K562 (cell line): Measurements from ENCODE around the gene NT5C. TPM values are rescaled to one million over a fixed set of nuclear protein-coding genes. Genes with fewer than 3 reads are reported as not detected.

ENCODE experiments used
- CBFB ChIP-seq: sonication (generic); formaldehyde crosslinking; IDR thresholded peaks from 2 replicates; pipeline ENCODE4 v1.4.0; 2020; ENCODE audit warnings: mild to moderate bottlenecking, missing genetic modification reagents
- DMBX1 ChIP-seq: fragments of 250-450 bp; sonication (Bioruptor Pico); IDR thresholded peaks from 2 replicates; pipeline ENCODE4 v1.8.0; 2022; ENCODE audit warnings: inconsistent platforms, mild to moderate bottlenecking, moderate library complexity, borderline replicate concordance
- EP300 ChIP-seq: IDR thresholded peaks from 2 replicates; pipeline ENCODE4 v1.6.1; 2012; ENCODE audit warnings: low read length, improper control_type of control experiment
- HLTF ChIP-seq: fragments of 450-650 bp; IDR thresholded peaks from 2 replicates; pipeline ENCODE4 v1.6.1; 2016
- ILK ChIP-seq: fragments of 450-650 bp; IDR thresholded peaks from 2 replicates; pipeline ENCODE4 v1.6.1; 2016; ENCODE audit warnings: missing genetic modification characterization, low read depth, mild to moderate bottlenecking, missing compliant biosample characterization, moderate library complexity, borderline replicate concordance
- SIX5 ChIP-seq, 2 experiments: IDR thresholded peaks; 2 replicates each; pipeline ENCODE4 v1.6.1; 2011; ENCODE audit warnings: low read length in 2 of 2, borderline replicate concordance in 1 of 2, low read depth in 1 of 2, mild to moderate bottlenecking in 1 of 2, moderate library complexity in 1 of 2; ENCODE audit not compliant: insufficient read depth in 1 of 2
- SMAD1 ChIP-seq: fragments of 150-350 bp; IDR thresholded peaks from 2 replicates; pipeline ENCODE4 v1.6.1; 2014; ENCODE audit warnings: low read length, low read depth; ENCODE audit not compliant: partially characterized antibody
- polyA plus RNA-seq, 8 experiments: library from polyadenylated mRNA; depleted of rRNA in 4 of 8; stranded (reverse) in 5 of 8; unstranded in 3 of 8; fragments of >200 nt; fragmentation: Nextera tagmentation in 2 of 8; fragmentation: Illumina TruSeq in 1 of 8; extraction: Ambion mirVana in 2 of 8; extraction: Trizol in 1 of 8; gene quantifications; 2 replicates each; pipeline versions ENCODE4 v1.2.1 to v1.2.3, GENCODE V29; 2011 to 2014; ENCODE audit warnings: inconsistent platforms in 1 of 8, missing spikeins in 1 of 8
- total RNA-seq, 7 experiments: library from RNA; depleted of rRNA in 6 of 7; stranded (reverse); fragments of >200 nt in 6 of 7; fragmentation: Illumina TruSeq in 2 of 7; extraction: Trizol in 2 of 7; gene quantifications; 2 replicates each; pipeline versions ENCODE4 v1.2.1 to v1.2.3, GENCODE V29; 2011 to 2021; ENCODE audit warnings: low replicate concordance in 1 of 7
- TF ChIP-seq, protein P1 (sequence below), 3 experiments: IDR thresholded peaks in 2 of 3; conservative IDR thresholded peaks in 1 of 3; 2 replicates each; pipeline ENCODE4 v1.5.1; 2011 to 2012; ENCODE audit warnings: low read length in 3 of 3, mild to moderate bottlenecking in 3 of 3, control low read depth in 2 of 3, improper control_type of control experiment in 1 of 3, inconsistent platforms in 1 of 3, low read depth in 1 of 3, mixed read lengths in 1 of 3, moderate library complexity in 1 of 3; ENCODE audit not compliant: insufficient read depth in 2 of 3
- TF ChIP-seq, protein P2 (sequence below): fragments of 450-650 bp; formaldehyde crosslinking; IDR thresholded peaks from 2 replicates; pipeline ENCODE4 v1.4.0; 2020; ENCODE audit warnings: mild to moderate bottlenecking
- TF ChIP-seq, protein P3 (sequence below): fragments of 250-450 bp; sonication (Bioruptor Pico); IDR thresholded peaks from 2 replicates; pipeline ENCODE4 v1.5.0; 2021
- TF ChIP-seq, protein P4 (sequence below): fragments of 450-650 bp; IDR thresholded peaks from 2 replicates; pipeline ENCODE4 v1.6.1; 2016; ENCODE audit warnings: missing biosample characterization, missing genetic modification characterization
- TF ChIP-seq, protein P5 (sequence below), 2 experiments: fragments of 450-650 bp in 1 of 2; sonication (generic) in 1 of 2; formaldehyde crosslinking in 1 of 2; IDR thresholded peaks; 2 replicates each; pipeline versions ENCODE4 v1.7.1 to v1.9.0; 2016 to 2022; ENCODE audit warnings: inconsistent platforms in 1 of 2, mild to moderate bottlenecking in 1 of 2, missing genetic modification reagents in 1 of 2

Gene NT5C
- total and polyA plus RNA-seq, 9 of the 15 experiments (the other 6 are each of a cell fraction or from before 2014, with no cell fraction given) = 2.9 to 205 (median 45.0) TPM

DNA sequence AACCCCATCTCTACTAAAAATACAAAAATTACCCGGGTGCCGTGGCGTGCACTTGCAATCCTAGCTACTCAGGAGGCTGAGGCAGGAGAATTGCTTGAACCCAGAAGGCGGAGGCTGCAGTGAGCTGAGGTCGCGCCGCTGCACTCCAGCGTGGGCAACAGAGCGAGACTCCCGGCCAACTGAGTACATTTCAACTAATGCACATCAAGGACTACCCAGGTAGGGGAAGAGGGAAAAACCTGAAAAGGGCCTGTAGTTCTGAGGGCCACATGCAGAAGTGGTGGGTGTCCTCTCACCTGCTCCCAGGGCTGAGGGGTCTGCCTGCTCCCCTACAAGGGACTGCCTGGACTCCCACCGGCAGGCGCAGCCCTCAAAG, 44.4 kb downstream of the NT5C start (continued):
- TF ChIP-seq, protein P1, sequence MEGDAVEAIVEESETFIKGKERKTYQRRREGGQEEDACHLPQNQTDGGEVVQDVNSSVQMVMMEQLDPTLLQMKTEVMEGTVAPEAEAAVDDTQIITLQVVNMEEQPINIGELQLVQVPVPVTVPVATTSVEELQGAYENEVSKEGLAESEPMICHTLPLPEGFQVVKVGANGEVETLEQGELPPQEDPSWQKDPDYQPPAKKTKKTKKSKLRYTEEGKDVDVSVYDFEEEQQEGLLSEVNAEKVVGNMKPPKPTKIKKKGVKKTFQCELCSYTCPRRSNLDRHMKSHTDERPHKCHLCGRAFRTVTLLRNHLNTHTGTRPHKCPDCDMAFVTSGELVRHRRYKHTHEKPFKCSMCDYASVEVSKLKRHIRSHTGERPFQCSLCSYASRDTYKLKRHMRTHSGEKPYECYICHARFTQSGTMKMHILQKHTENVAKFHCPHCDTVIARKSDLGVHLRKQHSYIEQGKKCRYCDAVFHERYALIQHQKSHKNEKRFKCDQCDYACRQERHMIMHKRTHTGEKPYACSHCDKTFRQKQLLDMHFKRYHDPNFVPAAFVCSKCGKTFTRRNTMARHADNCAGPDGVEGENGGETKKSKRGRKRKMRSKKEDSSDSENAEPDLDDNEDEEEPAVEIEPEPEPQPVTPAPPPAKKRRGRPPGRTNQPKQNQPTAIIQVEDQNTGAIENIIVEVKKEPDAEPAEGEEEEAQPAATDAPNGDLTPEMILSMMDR (IDR thresholded peaks at IDR 0.05 in 2 of 3, conservative IDR thresholded peaks at IDR 0.05 in 1 of 3; ENCODE audit: insufficient read depth in 2 of 3, low read depth in 1 of 3, low read length in 3 of 3) = no peak
- TF ChIP-seq, protein P2, sequence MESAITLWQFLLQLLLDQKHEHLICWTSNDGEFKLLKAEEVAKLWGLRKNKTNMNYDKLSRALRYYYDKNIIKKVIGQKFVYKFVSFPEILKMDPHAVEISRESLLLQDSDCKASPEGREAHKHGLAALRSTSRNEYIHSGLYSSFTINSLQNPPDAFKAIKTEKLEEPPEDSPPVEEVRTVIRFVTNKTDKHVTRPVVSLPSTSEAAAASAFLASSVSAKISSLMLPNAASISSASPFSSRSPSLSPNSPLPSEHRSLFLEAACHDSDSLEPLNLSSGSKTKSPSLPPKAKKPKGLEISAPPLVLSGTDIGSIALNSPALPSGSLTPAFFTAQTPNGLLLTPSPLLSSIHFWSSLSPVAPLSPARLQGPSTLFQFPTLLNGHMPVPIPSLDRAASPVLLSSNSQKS (CRISPR knock-in tag) = no peak
- TF ChIP-seq DMBX1 (no peak), SMAD1 (no peak), HLTF (no peak), ILK (tag) (no peak), SIX5 (IDR thresholded peaks at IDR 0.05; ENCODE audit: borderline replicate concordance in 1 of 2, insufficient read depth in 1 of 2, low read depth in 1 of 2, low read length in 2 of 2) (no peak), EP300 (no peak), CBFB (0 out of 2 replicates have a peak, but pooled peaks have one; percentile 44)
- TF ChIP-seq, protein P3, sequence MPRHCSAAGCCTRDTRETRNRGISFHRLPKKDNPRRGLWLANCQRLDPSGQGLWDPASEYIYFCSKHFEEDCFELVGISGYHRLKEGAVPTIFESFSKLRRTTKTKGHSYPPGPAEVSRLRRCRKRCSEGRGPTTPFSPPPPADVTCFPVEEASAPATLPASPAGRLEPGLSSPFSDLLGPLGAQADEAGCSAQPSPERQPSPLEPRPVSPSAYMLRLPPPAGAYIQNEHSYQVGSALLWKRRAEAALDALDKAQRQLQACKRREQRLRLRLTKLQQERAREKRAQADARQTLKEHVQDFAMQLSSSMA (CRISPR knock-in tag) = 0 out of 2 replicates have a peak, but pooled peaks have one; percentile 42
- TF ChIP-seq, protein P4, sequence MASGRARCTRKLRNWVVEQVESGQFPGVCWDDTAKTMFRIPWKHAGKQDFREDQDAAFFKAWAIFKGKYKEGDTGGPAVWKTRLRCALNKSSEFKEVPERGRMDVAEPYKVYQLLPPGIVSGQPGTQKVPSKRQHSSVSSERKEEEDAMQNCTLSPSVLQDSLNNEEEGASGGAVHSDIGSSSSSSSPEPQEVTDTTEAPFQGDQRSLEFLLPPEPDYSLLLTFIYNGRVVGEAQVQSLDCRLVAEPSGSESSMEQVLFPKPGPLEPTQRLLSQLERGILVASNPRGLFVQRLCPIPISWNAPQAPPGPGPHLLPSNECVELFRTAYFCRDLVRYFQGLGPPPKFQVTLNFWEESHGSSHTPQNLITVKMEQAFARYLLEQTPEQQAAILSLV (tag) = no peak
- TF ChIP-seq, protein P5, sequence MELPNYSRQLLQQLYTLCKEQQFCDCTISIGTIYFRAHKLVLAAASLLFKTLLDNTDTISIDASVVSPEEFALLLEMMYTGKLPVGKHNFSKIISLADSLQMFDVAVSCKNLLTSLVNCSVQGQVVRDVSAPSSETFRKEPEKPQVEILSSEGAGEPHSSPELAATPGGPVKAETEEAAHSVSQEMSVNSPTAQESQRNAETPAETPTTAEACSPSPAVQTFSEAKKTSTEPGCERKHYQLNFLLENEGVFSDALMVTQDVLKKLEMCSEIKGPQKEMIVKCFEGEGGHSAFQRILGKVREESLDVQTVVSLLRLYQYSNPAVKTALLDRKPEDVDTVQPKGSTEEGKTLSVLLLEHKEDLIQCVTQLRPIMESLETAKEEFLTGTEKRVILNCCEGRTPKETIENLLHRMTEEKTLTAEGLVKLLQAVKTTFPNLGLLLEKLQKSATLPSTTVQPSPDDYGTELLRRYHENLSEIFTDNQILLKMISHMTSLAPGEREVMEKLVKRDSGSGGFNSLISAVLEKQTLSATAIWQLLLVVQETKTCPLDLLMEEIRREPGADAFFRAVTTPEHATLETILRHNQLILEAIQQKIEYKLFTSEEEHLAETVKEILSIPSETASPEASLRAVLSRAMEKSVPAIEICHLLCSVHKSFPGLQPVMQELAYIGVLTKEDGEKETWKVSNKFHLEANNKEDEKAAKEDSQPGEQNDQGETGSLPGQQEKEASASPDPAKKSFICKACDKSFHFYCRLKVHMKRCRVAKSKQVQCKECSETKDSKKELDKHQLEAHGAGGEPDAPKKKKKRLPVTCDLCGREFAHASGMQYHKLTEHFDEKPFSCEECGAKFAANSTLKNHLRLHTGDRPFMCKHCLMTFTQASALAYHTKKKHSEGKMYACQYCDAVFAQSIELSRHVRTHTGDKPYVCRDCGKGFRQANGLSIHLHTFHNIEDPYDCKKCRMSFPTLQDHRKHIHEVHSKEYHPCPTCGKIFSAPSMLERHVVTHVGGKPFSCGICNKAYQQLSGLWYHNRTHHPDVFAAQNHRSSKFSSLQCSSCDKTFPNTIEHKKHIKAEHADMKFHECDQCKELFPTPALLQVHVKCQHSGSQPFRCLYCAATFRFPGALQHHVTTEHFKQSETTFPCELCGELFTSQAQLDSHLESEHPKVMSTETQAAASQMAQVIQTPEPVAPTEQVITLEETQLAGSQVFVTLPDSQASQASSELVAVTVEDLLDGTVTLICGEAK (IDR thresholded peaks at IDR 0.05) = peak; percentile 54; the same call in 1 of the 2 replicates
- TF ChIP-seq, protein P5 (CRISPR knock-in tag; IDR thresholded peaks at IDR 0.05) = no peak
